Sigmoid colon (tissue), 7 donors: ENCODE results near the gene ECHS1. TPM values are rescaled to one million over a fixed set of nuclear protein-coding genes. Genes with fewer than 3 reads are reported as not detected.

Source experiments
- DNase-seq: peaks from one replicate; pipeline ENCODE4 v3.0.0-alpha.2; 2019
- H3K27ac ChIP-seq, 4 donors: fragments of 200-600 bp; sonication (generic); one replicate each; pipeline ENCODE4 v1.5.1; 2016 to 2019; ENCODE audit warnings: mild to moderate bottlenecking in 1 of 4
- H3K27me3 ChIP-seq, 3 donors: fragments of 200-600 bp; sonication (generic); one replicate each; pipeline ENCODE4 v1.5.1; 2019; ENCODE audit warnings: mild to moderate bottlenecking in 1 of 3
- H3K36me3 ChIP-seq, 4 donors: fragments of 200-600 bp; sonication (generic); one replicate each; pipeline ENCODE4 v1.5.1; 2016 to 2019
- H3K4me1 ChIP-seq, 4 donors: fragments of 200-600 bp; sonication (generic); one replicate each; pipeline ENCODE4 v1.5.1; 2017 to 2019
- H3K4me3 ChIP-seq, 4 donors: fragments of 200-600 bp; sonication (generic); one replicate each; pipeline ENCODE4 v1.5.1; 2017 to 2019; ENCODE audit warnings: mild to moderate bottlenecking in 2 of 4, moderate library complexity in 1 of 4
- H3K9me3 ChIP-seq, 4 donors: fragments of 200-600 bp in 3 of 4; sonication (generic) in 3 of 4; one replicate each; pipeline versions ENCODE4 v1.5.1 to v1.6.1; 2013 to 2019
- CTCF ChIP-seq, 4 experiments: fragments of 450-650 bp in 3 of 4; fragments of 200-600 bp in 1 of 4; IDR thresholded peaks; one replicate each; pipeline ENCODE4 v1.5.1; 2016 to 2019; ENCODE audit warnings: antibody characterized with exemption in 4 of 4, mild to moderate bottlenecking in 3 of 4, moderate library complexity in 2 of 4
- EP300 ChIP-seq, 4 donors: sonication (generic); formaldehyde crosslinking; IDR thresholded peaks; one replicate each; pipeline ENCODE4 v1.6.1; 2017; ENCODE audit warnings: antibody characterized with exemption in 4 of 4
- POLR2A ChIP-seq, 2 donors: fragments of 450-650 bp; IDR thresholded peaks; one replicate each; pipeline ENCODE4 v1.6.1; 2016; ENCODE audit warnings: antibody characterized with exemption in 2 of 2, mild to moderate bottlenecking in 2 of 2, moderate library complexity in 2 of 2
- POLR2AphosphoS5 ChIP-seq, 4 donors: sonication (generic); formaldehyde crosslinking; IDR thresholded peaks; one replicate each; pipeline ENCODE4 v1.6.1; 2017; ENCODE audit warnings: antibody characterized with exemption in 4 of 4
- WGBS, 2 donors: extraction: QIAGEN DNeasy Blood & Tissue Kit; methylation state at CpG; one replicate each; pipeline ENCODE4 v1.1.7; 2013; 5-methylcytosine and 5-hydroxymethylcytosine counted together
- intact Hi-C: fragments of 100-400 bp; cut with DNase I; formaldehyde crosslinking; loops from one replicate; pipeline ENCODE4 v1.15.1; 2023
- polyA plus RNA-seq, 3 donors: library from polyadenylated mRNA; stranded (reverse); fragments of 200-250 nt; gene quantifications; one replicate each; pipeline ENCODE4 v1.2.3, GENCODE V29; 2013
- total RNA-seq, 4 donors: library from RNA; depleted of rRNA; stranded (reverse); fragments of >200 nt; gene quantifications; one replicate each; pipeline ENCODE4 v1.1.0, GENCODE V29; 2016
- donor health status: healthy with polysubstance abuse.
- donor health status: Bipolar disorder and iron deficiency.
- donor health status: healthy.

The ECHS1 gene
- total RNA-seq (10 to 100 TPM; 58.6 to 87.0 (median 65.6) TPM), polyA plus RNA-seq (100 to 1,000 TPM; 187 to 360 (median 220) TPM)

DNA sequence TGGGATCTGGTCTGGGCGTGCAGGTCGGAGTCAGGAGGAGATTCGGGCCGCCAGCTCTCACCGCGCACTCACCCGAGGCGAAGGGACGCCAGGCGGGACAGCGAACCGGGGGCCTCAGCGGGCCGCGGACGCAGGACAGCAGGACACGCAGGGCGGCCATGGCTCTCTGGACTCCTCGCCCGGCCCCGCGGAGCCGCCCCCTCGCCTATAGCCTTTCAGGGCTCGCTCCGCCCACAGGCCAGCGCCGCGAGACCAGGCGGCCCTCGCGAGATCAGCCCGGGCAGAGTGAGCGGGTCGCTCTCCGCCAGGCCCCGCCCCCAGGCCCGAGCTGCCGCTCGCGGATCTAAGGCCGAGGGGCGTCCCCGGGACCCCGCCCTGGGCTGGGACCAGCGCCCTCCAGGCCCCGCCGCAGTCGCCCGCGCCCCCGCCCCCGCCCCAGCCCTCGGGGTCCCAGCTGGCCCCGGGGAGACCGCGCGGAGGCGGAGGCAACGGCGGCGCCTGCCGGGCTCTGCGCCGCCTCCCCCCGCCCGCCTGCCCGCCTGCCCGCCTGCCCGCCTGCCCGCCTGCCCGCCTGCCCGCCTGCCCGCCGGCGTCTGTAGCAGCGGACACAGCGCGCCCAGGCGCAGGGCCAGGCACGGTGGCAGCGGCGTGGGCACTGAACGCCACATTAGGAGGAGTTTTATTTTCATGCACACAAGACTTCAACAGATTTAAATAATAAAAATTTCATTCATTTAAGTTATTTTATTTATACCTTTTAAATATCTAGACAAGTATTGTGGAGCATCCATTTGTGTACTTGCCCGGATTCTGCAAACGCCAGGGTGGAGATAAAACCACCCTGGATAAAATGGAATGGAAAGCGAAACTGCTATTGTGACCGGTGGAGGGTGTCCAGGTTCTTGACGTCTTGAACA is at the start of gene ECHS1:
Gene ECHS1, minus strand, starts transcription at position 181 of the 917 bp plus-strand sequence. Its CDS starts 21 bp downstream, at position 160.
- H3K27me3 ChIP-seq = no peaks in the 10 kb centered on the region
- H3K27ac ChIP-seq = peak within 1 kb of the TSS; percentile 84 to 96 (median 90)
- no peaks in the 10 kb centered on the region for H3K9me3 ChIP-seq
- peaks cover 13 to 27% (median 21%) of the 10 kb centered on the region in 4 donors for H3K36me3 ChIP-seq
- peak; percentile 97 for DNase-seq
- TF ChIP-seq POLR2A (IDR thresholded peaks at IDR 0.05) = peak in 1 of 2 donors; percentile 29
- TF ChIP-seq POLR2AphosphoS5 (IDR thresholded peaks at IDR 0.05) = peak; percentile 34 to 73 (median 62)
- no peak for TF ChIP-seq CTCF (IDR thresholded peaks at IDR 0.05)
- WGBS, 2 donors = 1% methylated on average over 89 of the region's 89 CpGs
- peak within 1 kb of the TSS; percentile 82 to 94 (median 86) for H3K4me3 ChIP-seq
- intact Hi-C loops = no loop called here
- peaks cover 0 to 27% (median 25%) of the 10 kb centered on the region in 4 donors for H3K4me1 ChIP-seq

GRCh38 chr10:133422223-133422806 is 49.2 kb upstream of the ECHS1 start:
- no peak for DNase-seq
- Histone ChIP-seq H3K4me1 (peaks cover 0 to 10% (median 8%) of the 10 kb centered on the region in 4 donors), H3K27me3 (peaks cover 6 to 18% (median 9%) of the 10 kb centered on the region in 3 donors), H3K36me3 (peaks cover 13 to 35% (median 17%) of the 10 kb centered on the region in 4 donors), H3K4me3 (no peak overlapping the region), H3K27ac (no peak overlapping the region), H3K9me3 (no peaks in the 10 kb centered on the region)
- intact Hi-C loops = no loop called here
- TF ChIP-seq EP300 (IDR thresholded peaks at IDR 0.05) (no peak), POLR2A (IDR thresholded peaks at IDR 0.05) (no peak), CTCF (IDR thresholded peaks at IDR 0.05) (no peak), POLR2AphosphoS5 (IDR thresholded peaks at IDR 0.05) (no peak)
- WGBS, 2 donors = 87 to 89% methylated on average over 16 of the region's 16 CpGs

DNA sequence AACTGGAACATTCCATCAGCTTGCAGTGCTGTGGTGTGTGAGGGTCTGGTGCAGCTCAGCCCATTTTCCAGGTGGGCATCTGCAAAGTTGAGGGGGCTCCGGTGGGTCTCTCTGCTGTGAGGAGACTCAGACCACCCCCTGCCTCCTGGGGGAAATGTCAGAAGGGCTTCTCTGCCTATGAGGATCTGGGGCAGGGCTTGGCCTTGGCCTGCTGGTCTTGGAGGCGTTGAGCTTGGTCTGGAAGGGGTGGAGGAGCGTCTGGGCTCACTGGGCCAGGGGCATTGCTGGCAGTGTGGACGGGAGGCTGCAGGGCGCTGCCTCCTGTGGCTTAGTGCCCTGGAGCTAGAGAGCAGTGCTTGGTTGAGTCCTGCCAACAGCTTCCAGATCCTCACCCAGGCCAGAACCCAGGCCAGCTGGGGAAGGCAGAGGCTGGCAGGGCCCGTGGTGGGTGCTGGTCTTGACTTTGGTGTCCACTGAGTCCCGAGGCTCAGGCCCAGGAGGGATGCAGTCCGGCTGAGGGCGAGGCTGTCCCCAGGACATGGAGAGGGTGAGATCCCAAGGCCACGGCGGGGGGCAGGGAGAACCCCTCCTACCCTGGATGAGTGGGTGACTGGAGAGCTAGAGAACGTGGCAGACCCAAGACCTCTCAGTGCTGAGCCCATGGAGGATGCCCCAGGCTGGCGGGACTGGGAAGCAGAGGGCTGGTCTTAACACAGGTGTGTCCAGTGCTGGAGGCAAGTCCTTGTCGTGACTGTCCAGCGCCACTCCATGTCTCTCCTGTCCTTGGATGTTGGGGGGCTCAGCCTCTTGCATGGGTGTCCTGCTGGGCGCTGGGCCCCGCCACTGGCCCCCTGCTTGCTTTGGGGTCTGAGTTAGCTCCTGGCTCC is 48.4 kb upstream of the ECHS1 start:
- DNase-seq = no peak
- H3K27ac ChIP-seq = no peak overlapping the region
- no peak overlapping the region for H3K4me3 ChIP-seq
- H3K36me3 ChIP-seq = peaks cover 13 to 35% (median 17%) of the 10 kb centered on the region in 4 donors
- no peaks in the 10 kb centered on the region for H3K9me3 ChIP-seq
- TF ChIP-seq CTCF (IDR thresholded peaks at IDR 0.05) (no peak), POLR2A (IDR thresholded peaks at IDR 0.05) (no peak), EP300 (IDR thresholded peaks at IDR 0.05) (no peak), POLR2AphosphoS5 (IDR thresholded peaks at IDR 0.05) (no peak)
- peaks cover 0 to 10% (median 8%) of the 10 kb centered on the region in 4 donors for H3K4me1 ChIP-seq
- peaks cover 6 to 18% (median 9%) of the 10 kb centered on the region in 3 donors for H3K27me3 ChIP-seq
- WGBS, 2 donors = 78 to 85% methylated on average over 16 to 17 of the region's 17 CpGs
- intact Hi-C loops = no loop called here

- intact Hi-C loops = no loop called here
- peaks cover 6 to 18% (median 9%) of the 10 kb centered on the region in 3 donors for H3K27me3 ChIP-seq
- H3K27ac ChIP-seq = no peak overlapping the region
- H3K36me3 ChIP-seq = peaks cover 13 to 35% (median 17%) of the 10 kb centered on the region in 4 donors
- H3K4me1 ChIP-seq = peaks cover 0 to 10% (median 8%) of the 10 kb centered on the region in 4 donors
- no peak overlapping the region for H3K4me3 ChIP-seq
- no peaks in the 10 kb centered on the region for H3K9me3 ChIP-seq
- no peak for DNase-seq
- WGBS, 2 donors = 90 to 98% methylated on average over 6 of the region's 6 CpGs
- TF ChIP-seq EP300 (IDR thresholded peaks at IDR 0.05) = no peak
- TF ChIP-seq POLR2AphosphoS5 (IDR thresholded peaks at IDR 0.05) = no peak
- no peak for TF ChIP-seq CTCF (IDR thresholded peaks at IDR 0.05)
- no peak for TF ChIP-seq POLR2A (IDR thresholded peaks at IDR 0.05)
These were observed 47.4 kb upstream of the ECHS1 start for GRCh38 chr10:133420579-133420978.
